CD4-positive, alpha-beta memory T cell (primary cell): Measurements from ENCODE around the gene WDR83. TPM values are rescaled to one million over a fixed set of nuclear protein-coding genes. Genes with fewer than 3 reads are reported as not detected.

Experiments
- CTCF ChIA-PET: fragments of 350-600 bp; sonication (Branson Sonifier 250); formaldehyde crosslinking; loops from one replicate; lab custom pipeline; 2021; ENCODE audit warnings: inconsistent platforms; ENCODE audit not compliant: partially characterized antibody; lab: Charles Lee
- POLR2A ChIA-PET: fragments of 350-600 bp; sonication (Branson Sonifier 250); formaldehyde crosslinking; loops from one replicate; lab custom pipeline; 2021; ENCODE audit not compliant: partially characterized antibody; lab: Charles Lee
- DNase-seq, 5 donors: peaks; one replicate each; pipeline versions ENCODE4 v3.0.0 to v3.0.0-alpha.2; 2020 to 2022; ENCODE audit warnings: mixed read lengths in 1 of 5
- H3K27ac ChIP-seq: one replicate; pipeline ENCODE4 v1.7.0; 2013; ENCODE audit warnings: low read depth, low read length
- H3K27me3 ChIP-seq: 2 replicates; pipeline ENCODE4 v1.7.0; 2013; ENCODE audit warnings: mild to moderate bottlenecking, low read length, moderate library complexity; ENCODE audit not compliant: insufficient read depth
- H3K36me3 ChIP-seq: 2 replicates; pipeline ENCODE4 v1.7.0; 2013; ENCODE audit warnings: mild to moderate bottlenecking, low read length, moderate library complexity; ENCODE audit not compliant: insufficient read depth
- H3K4me1 ChIP-seq: 2 replicates; pipeline ENCODE4 v1.7.0; 2013; ENCODE audit warnings: mild to moderate bottlenecking, low read length, moderate library complexity; ENCODE audit not compliant: insufficient read depth
- H3K4me3 ChIP-seq, 2 donors: one replicate each; pipeline ENCODE4 v1.7.0; 2013; ENCODE audit warnings: low read length in 2 of 2, mild to moderate bottlenecking in 1 of 2
- H3K9me3 ChIP-seq, 2 donors: one replicate each; pipeline ENCODE4 v1.7.0; 2013; ENCODE audit warnings: low read length in 2 of 2, control low read depth in 1 of 2; ENCODE audit not compliant: control insufficient read depth in 1 of 2
- H3K27ac Mint-ChIP-seq, 7 donors: one replicate each; pipeline ENCODE4 v1.8.0; 2020 to 2021; ENCODE audit warnings: mixed read lengths in 7 of 7, mild to moderate bottlenecking in 6 of 7, inconsistent platforms in 3 of 7, moderate library complexity in 3 of 7
- H3K27me3 Mint-ChIP-seq, 2 donors: one replicate each; pipeline ENCODE4 v1.8.0; 2020 to 2021; ENCODE audit warnings: mixed read lengths in 2 of 2
- H3K36me3 Mint-ChIP-seq, 2 donors: one replicate each; pipeline ENCODE4 v1.8.0; 2020 to 2021; ENCODE audit warnings: mixed read lengths in 2 of 2, inconsistent platforms in 1 of 2, mild to moderate bottlenecking in 1 of 2
- H3K4me1 Mint-ChIP-seq, 4 donors: one replicate each; pipeline ENCODE4 v1.8.0; 2020 to 2021; ENCODE audit warnings: mixed read lengths in 4 of 4, mild to moderate bottlenecking in 1 of 4
- H3K4me3 Mint-ChIP-seq, 8 donors: one replicate each; pipeline ENCODE4 v1.8.0; 2020 to 2021; ENCODE audit warnings: mixed read lengths in 8 of 8, mild to moderate bottlenecking in 7 of 8, moderate library complexity in 6 of 8, inconsistent platforms in 3 of 8
- H3K9me3 Mint-ChIP-seq, 8 donors: one replicate each; pipeline ENCODE4 v1.8.0; 2020 to 2021; ENCODE audit warnings: mixed read lengths in 8 of 8, mild to moderate bottlenecking in 5 of 8, inconsistent platforms in 3 of 8, moderate library complexity in 1 of 8
- intact Hi-C: fragments of 100-400 bp; cut with micrococcal nuclease; formaldehyde crosslinking; loops from one replicate; pipeline ENCODE4 v1.15.1; 2023
- polyA plus RNA-seq, 2 donors: library from polyadenylated mRNA; unstranded; fragments of 300-500 nt; fragmentation: Illumina TruSeq; gene quantifications; one replicate each; pipeline ENCODE4 v1.2.3, GENCODE V29; 2021
- total RNA-seq, 2 experiments: library from RNA; stranded (reverse); gene quantifications; one replicate each; pipeline ENCODE4 v1.2.3, GENCODE V29; 2021

The WDR83 gene
- total and polyA plus RNA-seq, 4 experiments from 2014 or later, result 9.8 to 19.3 (median 17.0) TPM

DNA sequence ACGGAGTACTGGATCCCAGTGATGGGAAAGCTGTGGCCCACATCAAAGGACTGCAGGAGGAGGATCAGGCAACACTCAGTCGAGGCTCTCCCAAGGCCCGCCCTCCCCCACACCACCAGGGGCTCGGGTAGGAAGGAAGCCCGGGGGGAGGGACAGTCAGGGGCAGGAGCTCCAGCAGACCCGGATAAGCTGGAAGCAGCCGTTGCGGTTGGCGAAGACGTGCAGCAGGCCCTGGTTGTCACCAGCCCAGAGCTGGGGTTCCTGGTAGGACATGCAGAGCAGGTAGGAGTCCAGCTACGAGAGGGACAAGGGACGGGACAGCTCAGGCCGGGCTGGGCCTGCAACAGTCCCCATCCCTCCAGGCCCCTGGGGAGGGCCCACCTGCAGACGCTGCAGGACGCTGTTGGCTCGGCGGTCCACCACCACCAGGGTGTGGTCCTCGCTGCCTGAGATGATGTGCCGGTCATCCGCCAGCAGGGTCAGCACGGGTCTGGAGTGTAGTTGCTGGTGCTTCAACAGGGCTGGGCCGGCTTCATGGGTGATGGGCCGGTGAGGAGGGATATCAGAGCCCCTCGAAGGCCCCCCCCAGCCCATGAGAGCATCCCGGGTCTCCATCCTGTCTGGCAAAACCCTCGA lies 23.1 kb downstream of the WDR83 start:
- Mint-ChIP-seq H3K4me3 (no peak overlapping the region), H3K9me3 (no peaks in the 10 kb centered on the region), H3K36me3 (peaks cover 0 to 1% of the 10 kb centered on the region in 2 donors), H3K27ac (no peak overlapping the region), H3K27me3 (no peaks in the 10 kb centered on the region), H3K4me1 (peaks cover 0 to 1% (median 0%) of the 10 kb centered on the region in 4 donors)
- POLR2A ChIA-PET, result no interaction called here
- Histone ChIP-seq H3K27me3 (no peaks in the 10 kb centered on the region), H3K27ac (no peak overlapping the region), H3K4me3 (no peak overlapping the region), H3K9me3 (no peaks in the 10 kb centered on the region), H3K4me1 (no peaks in the 10 kb centered on the region), H3K36me3 (no peaks in the 10 kb centered on the region)
- CTCF ChIA-PET, result no interaction called here
- intact Hi-C loops, result no loop called here
- no peak for DNase-seq

DNA sequence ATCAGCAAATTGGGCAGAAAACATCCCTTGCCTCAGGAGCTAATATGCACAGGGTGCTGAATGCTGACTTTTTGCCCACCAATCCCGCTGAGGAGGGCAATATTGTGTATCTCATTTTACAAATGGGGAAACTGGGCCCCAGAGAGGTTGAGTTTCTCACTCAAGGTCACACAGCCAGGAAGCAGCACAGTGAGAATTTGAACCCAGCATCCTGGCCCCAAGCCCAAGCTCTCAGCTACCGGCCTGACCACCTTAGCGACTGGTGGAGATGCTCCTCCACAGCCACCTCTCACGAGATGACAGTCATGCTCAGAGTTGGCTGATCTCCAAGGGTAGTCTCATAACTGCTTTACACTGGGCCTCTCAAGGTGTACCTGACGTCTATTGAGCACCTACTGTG lies 26.4 kb downstream of the WDR83 start:
- Histone ChIP-seq H3K4me3 (no peak overlapping the region), H3K27ac (no peak overlapping the region), H3K36me3 (no peaks in the 10 kb centered on the region), H3K4me1 (peaks cover 17% of the 10 kb centered on the region), H3K27me3 (no peaks in the 10 kb centered on the region), H3K9me3 (no peaks in the 10 kb centered on the region)
- Mint-ChIP-seq H3K9me3 (peaks cover 0 to 2% (median 0%) of the 10 kb centered on the region in 8 donors), H3K27me3 (no peaks in the 10 kb centered on the region), H3K27ac (no peak overlapping the region), H3K36me3 (peaks cover 0 to 7% of the 10 kb centered on the region in 2 donors), H3K4me3 (no peak overlapping the region), H3K4me1 (peaks cover 2 to 14% (median 8%) of the 10 kb centered on the region in 4 donors)
- POLR2A ChIA-PET, result interaction anchor here (1.2 kb wide), 1 partner anchor 41 kb away, joined by 3 read pairs; the partner anchor contains the start of gene TRIR
- CTCF ChIA-PET, result interaction anchor here (1.7 kb wide), 1 partner anchor 16 kb away, joined by 4 read pairs; no protein-coding TSS in a partner anchor
- intact Hi-C loops, result no loop called here
- no peak for DNase-seq

DNA sequence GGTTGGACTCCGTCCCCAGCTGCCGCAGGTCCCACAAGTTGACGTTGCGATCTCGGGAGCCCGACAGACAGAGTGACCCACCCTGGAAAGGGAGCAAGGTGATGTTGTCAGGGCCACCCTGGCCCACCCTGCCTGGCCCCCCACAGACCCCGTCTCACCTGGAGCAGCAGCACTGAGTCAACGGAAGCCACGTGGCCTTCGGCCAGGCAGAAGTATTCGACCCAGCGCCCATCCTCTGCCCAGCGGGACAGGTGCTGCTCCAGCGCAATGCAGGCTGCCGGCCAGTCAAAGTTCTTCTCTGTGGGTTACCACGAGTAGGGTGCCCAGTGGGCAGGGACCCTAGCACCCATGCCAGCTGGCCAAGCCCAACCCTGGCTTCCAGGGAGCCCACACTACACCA lies 28.0 kb downstream of the WDR83 start:
- no peak for DNase-seq
- Mint-ChIP-seq H3K36me3 (peaks cover 0 to 12% of the 10 kb centered on the region in 2 donors), H3K9me3 (peaks cover 0 to 2% (median 0%) of the 10 kb centered on the region in 8 donors), H3K27ac (no peak overlapping the region), H3K4me3 (peak overlapping the region in 1 of 8 donors; percentile 7), H3K27me3 (no peaks in the 10 kb centered on the region), H3K4me1 (peaks cover 4 to 17% (median 10%) of the 10 kb centered on the region in 4 donors)
- Histone ChIP-seq H3K27me3 (no peaks in the 10 kb centered on the region), H3K4me3 (no peak overlapping the region), H3K9me3 (no peaks in the 10 kb centered on the region), H3K36me3 (no peaks in the 10 kb centered on the region), H3K27ac (no peak overlapping the region), H3K4me1 (peaks cover 17% of the 10 kb centered on the region)
- ChIA-PET CTCF (interaction anchor here (0.9 to 1.0 kb wide), 2 partner anchors 8 to 23 kb away, joined by 3 to 5 read pairs; no protein-coding TSS in a partner anchor), POLR2A (interaction anchor here (1.1 to 4.4 kb wide), 3 partner anchors 13 to 41 kb away, joined by 3 to 34 read pairs (median 24); partner anchors contain the start of genes DHPS, GET3 and TRIR)
- intact Hi-C loops, result no loop called here

DNA sequence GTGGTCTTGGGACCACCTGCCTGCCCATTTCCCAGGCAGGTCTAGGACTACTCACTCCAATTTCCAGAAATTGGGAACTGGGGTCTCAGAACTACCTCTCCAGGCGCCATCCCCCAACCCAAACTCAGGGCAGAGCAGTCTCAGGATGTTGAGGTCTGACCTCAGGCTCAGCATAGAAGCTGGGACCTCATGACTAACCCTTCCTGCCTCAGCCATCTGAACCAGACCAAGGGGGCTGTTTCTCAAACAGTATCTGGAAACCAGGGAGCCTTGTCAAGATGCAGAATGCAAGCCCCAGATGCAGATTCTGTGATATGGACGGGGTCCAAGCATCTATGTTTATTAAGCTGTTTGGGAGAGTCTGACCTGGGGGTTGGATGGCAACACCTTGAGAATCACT lies 28.5 kb downstream of the WDR83 start:
- peaks cover 4 to 17% (median 10%) of the 10 kb centered on the region in 4 donors for H3K4me1 Mint-ChIP-seq
- Histone ChIP-seq H3K27ac (no peak overlapping the region), H3K27me3 (no peaks in the 10 kb centered on the region), H3K9me3 (no peaks in the 10 kb centered on the region), H3K4me1 (peaks cover 17% of the 10 kb centered on the region), H3K36me3 (no peaks in the 10 kb centered on the region), H3K4me3 (no peak overlapping the region)
- H3K27ac Mint-ChIP-seq, result peak overlapping the region in 1 of 7 donors; percentile 23
- H3K27me3 Mint-ChIP-seq, result no peaks in the 10 kb centered on the region
- CTCF ChIA-PET, result interaction anchor here (0.9 to 1.0 kb wide), 2 partner anchors 9 to 24 kb away, joined by 3 to 5 read pairs; no protein-coding TSS in a partner anchor
- intact Hi-C loops, result no loop called here
- peak overlapping the region in 6 of 8 donors; percentile 39 to 57 (median 49) for H3K4me3 Mint-ChIP-seq
- no peak for DNase-seq
- peaks cover 0 to 2% (median 0%) of the 10 kb centered on the region in 8 donors for H3K9me3 Mint-ChIP-seq
- peaks cover 0 to 12% of the 10 kb centered on the region in 2 donors for H3K36me3 Mint-ChIP-seq
- POLR2A ChIA-PET, result interaction anchor here (0.9 to 4.4 kb wide), 5 partner anchors 14 to 40 kb away, joined by 3 to 34 read pairs (median 24); partner anchors contain the start of genes DHPS, GET3 and TRIR

DNA sequence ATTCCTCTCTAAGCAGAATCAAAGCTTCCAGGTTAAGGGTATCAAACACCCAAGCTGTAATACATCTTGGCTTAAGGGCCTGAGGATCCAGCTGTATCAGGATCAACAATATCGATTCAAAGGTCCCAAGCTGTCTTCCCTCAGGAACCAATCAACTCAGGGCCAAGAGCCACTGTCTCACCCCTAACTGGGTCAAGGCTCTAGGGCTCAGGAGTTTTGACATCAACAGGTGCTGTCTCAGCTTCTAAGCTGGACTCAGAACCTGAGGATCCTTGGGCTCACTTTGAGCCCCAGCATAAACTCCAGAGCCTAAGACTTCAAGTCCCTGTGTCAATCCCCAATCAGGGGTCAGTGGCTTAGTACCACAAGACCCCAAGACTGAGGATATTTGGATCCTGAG lies 28.9 kb downstream of the WDR83 start:
- Histone ChIP-seq H3K27me3 (no peaks in the 10 kb centered on the region), H3K36me3 (no peaks in the 10 kb centered on the region), H3K27ac (peak overlapping the region; percentile 76), H3K9me3 (no peaks in the 10 kb centered on the region), H3K4me1 (peaks cover 17% of the 10 kb centered on the region), H3K4me3 (peak overlapping the region in 1 of 2 donors; percentile 56)
- ChIA-PET POLR2A (interaction anchor here (0.8 to 4.4 kb wide), 9 partner anchors 8 to 111 kb away, joined by 3 to 34 read pairs (median 6); partner anchors contain the start of genes DHPS, GET3, RNASEH2A and TRIR), CTCF (interaction anchor here (0.9 to 1.0 kb wide), 2 partner anchors 9 to 24 kb away, joined by 3 to 5 read pairs; no protein-coding TSS in a partner anchor)
- Mint-ChIP-seq H3K27me3 (no peaks in the 10 kb centered on the region), H3K36me3 (peaks cover 0 to 12% of the 10 kb centered on the region in 2 donors), H3K4me1 (peaks cover 4 to 17% (median 10%) of the 10 kb centered on the region in 4 donors), H3K9me3 (peaks cover 0 to 2% (median 0%) of the 10 kb centered on the region in 8 donors), H3K4me3 (peak overlapping the region; percentile 57 to 80 (median 74)), H3K27ac (peak overlapping the region in 6 of 7 donors; percentile 29 to 82 (median 63))
- intact Hi-C loops, result no loop called here
- DNase-seq, result no peak

DNA sequence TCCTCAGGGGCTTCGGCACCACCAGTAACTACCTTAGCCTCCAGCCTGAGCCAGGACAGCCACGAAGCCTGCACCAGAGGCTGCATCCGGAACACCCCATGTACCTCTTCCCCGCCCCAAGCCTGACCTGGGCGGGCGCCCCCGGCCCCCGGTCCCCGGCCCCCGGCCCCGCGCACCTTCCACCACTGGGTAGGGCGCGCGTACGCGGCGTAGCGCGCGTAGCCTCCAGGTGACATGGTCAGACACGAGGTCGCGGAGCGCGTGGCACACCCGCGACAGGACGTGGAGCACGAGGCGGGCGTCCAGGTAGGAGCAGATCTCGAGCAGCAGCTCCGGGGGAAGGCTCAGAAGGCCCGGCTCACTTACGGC lies 29.4 kb downstream of the WDR83 start:
- H3K9me3 ChIP-seq, result no peaks in the 10 kb centered on the region
- intact Hi-C loops, result loop anchor here (1.0 kb wide), 3 partner anchors 15 to 27 kb away; partner anchors contain the start of genes DHPS and TNPO2
- H3K4me3 Mint-ChIP-seq, result peak overlapping the region; percentile 91 to 95 (median 94)
- peak overlapping the region; percentile 29 to 98 (median 96) for H3K27ac Mint-ChIP-seq
- H3K36me3 ChIP-seq, result no peaks in the 10 kb centered on the region
- H3K4me3 ChIP-seq, result peak overlapping the region; percentile 7 to 56
- H3K27me3 ChIP-seq, result no peaks in the 10 kb centered on the region
- H3K4me1 Mint-ChIP-seq, result peaks cover 4 to 17% (median 10%) of the 10 kb centered on the region in 4 donors
- CTCF ChIA-PET, result interaction anchor here (0.9 to 1.5 kb wide), 5 partner anchors 25 to 100 kb away, joined by 4 to 6 read pairs (median 5); no protein-coding TSS in a partner anchor
- POLR2A ChIA-PET, result interaction anchor here (0.8 to 4.4 kb wide), 13 partner anchors 9 to 145 kb away, joined by 3 to 34 read pairs (median 5); partner anchors contain the start of genes DHPS, GET3, JUNB and RNASEH2A
- no peaks in the 10 kb centered on the region for H3K27me3 Mint-ChIP-seq
- H3K9me3 Mint-ChIP-seq, result peaks cover 0 to 2% (median 0%) of the 10 kb centered on the region in 8 donors
- H3K36me3 Mint-ChIP-seq, result peaks cover 0 to 17% of the 10 kb centered on the region in 2 donors
- H3K4me1 ChIP-seq, result peaks cover 17% of the 10 kb centered on the region
- H3K27ac ChIP-seq, result peak overlapping the region; percentile 76
- DNase-seq, result no peak
